Uterus (tissue), 2 donors: ENCODE results near the gene LYPD6.

Experiments
- CTCF ChIP-seq, 4 experiments: fragments of 200-600 bp in 2 of 4; fragments of 450-650 bp in 2 of 4; sonication (generic) in 2 of 4; IDR thresholded peaks; one replicate each; pipeline ENCODE4 v1.5.1; 2016 to 2019; ENCODE audit warnings: antibody characterized with exemption in 4 of 4, mild to moderate bottlenecking in 2 of 4, moderate library complexity in 1 of 4
- POLR2A ChIP-seq, 2 donors: fragments of 450-650 bp; IDR thresholded peaks; one replicate each; pipeline ENCODE4 v1.6.1; 2016; ENCODE audit warnings: antibody characterized with exemption in 2 of 2, mild to moderate bottlenecking in 1 of 2, moderate library complexity in 1 of 2

- TF ChIP-seq CTCF (IDR thresholded peaks at IDR 0.05) (no peak), POLR2A (IDR thresholded peaks at IDR 0.05) (no peak)
Measured at GRCh38 chr2:149420053-149420963, 89.9 kb downstream of the LYPD6 start.
